K562 (cell line): ENCODE data around the gene DOCK4. TPM values are rescaled to one million over a fixed set of nuclear protein-coding genes. Genes with fewer than 3 reads are reported as not detected.

Experiments
- ATAC-seq: fragments of 200-7000 bp; cut with Tn5 transposase; 3 replicates; pipeline ENCODE4 v1.9.1; 2020; ENCODE audit warnings: moderate library complexity
- BruUV-seq: library from RNA; stranded (reverse); fragments of 400-500 nt; replicated peaks from 2 replicates; lab custom pipeline; 2021; lab: Mats Ljungman, UMichigan
- CTCF ChIA-PET: fragments of 300-600 bp; formaldehyde crosslinking; extraction: SDS; loops from one replicate; lab custom pipeline; 2021; ENCODE audit warnings: low intra/inter-chr PET ratio; lab: Yijun Ruan, JAX
- POLR2A ChIA-PET: fragments of 300-600, 350-650 bp; sonication (Branson Sonifier 250); formaldehyde crosslinking; extraction: SDS; loops from one replicate; lab custom pipeline; 2021; ENCODE audit warnings: antibody characterized with exemption, inconsistent platforms; lab: Yijun Ruan, JAX
- DNase-seq, 4 experiments: peaks; one replicate each; pipeline versions ENCODE4 v3.0.0 to v3.0.0-alpha.2; 2011 to 2018; ENCODE audit warnings: low spot score in 3 of 4, mixed read lengths in 3 of 4; ENCODE audit errors: extremely low read depth in 1 of 4
- FAIRE-seq: peaks from 2 replicates; lab custom pipeline; 2011; peaks lifted over from hg19 to GRCh38; lab: Jason Lieb, UNC
- H2AFZ ChIP-seq: 2 replicates; pipeline ENCODE4 v1.6.0; 2011; ENCODE audit warnings: low read depth, low read length, control low read depth, inconsistent platforms
- H3K27ac ChIP-seq: fragments of 200-600 bp; 3 replicates; pipeline ENCODE4 v1.8.0; 2011; ENCODE audit warnings: low read depth, mild to moderate bottlenecking, control low read depth, inconsistent platforms, low read length, moderate library complexity, mixed read lengths; ENCODE audit errors: extremely low read depth
- H3K27me3 ChIP-seq, 2 experiments: fragments of 300-600 bp in 1 of 2; 2 replicates in 1 of 2; 3 replicates in 1 of 2; pipeline versions ENCODE4 v1.6.0 to v1.8.0; 2011; ENCODE audit warnings: inconsistent platforms in 2 of 2, low read length in 2 of 2, mild to moderate bottlenecking in 1 of 2, mixed read lengths in 1 of 2, moderate library complexity in 1 of 2; ENCODE audit not compliant: control insufficient read depth in 2 of 2, insufficient read depth in 2 of 2
- H3K36me3 ChIP-seq: fragments of 300-600 bp; 3 replicates; pipeline ENCODE4 v1.8.0; 2011; ENCODE audit warnings: mild to moderate bottlenecking, low read length, inconsistent platforms; ENCODE audit not compliant: control insufficient read depth, insufficient read depth
- H3K4me1 ChIP-seq, 2 experiments: fragments of 200-600 bp in 1 of 2; replicated peaks in 1 of 2; 2 replicates in 1 of 2; 3 replicates in 1 of 2; pipeline versions ENCODE4 v1.5.1 to v1.8.0; 2011; ENCODE audit warnings: inconsistent platforms in 2 of 2, low read length in 2 of 2, mild to moderate bottlenecking in 1 of 2, mixed read lengths in 1 of 2, moderate library complexity in 1 of 2; ENCODE audit not compliant: control insufficient read depth in 2 of 2, insufficient read depth in 2 of 2
- H3K4me2 ChIP-seq: 2 replicates; pipeline ENCODE4 v1.6.1; 2011; ENCODE audit warnings: low read length, control low read depth, inconsistent platforms, mixed read lengths; ENCODE audit not compliant: insufficient read depth
- H3K4me3 ChIP-seq: fragments of 200-600 bp; sonication (generic), shearing (Covaris generic); 2 replicates; pipeline ENCODE4 v1.5.1; 2016; ENCODE audit warnings: control low read depth, inconsistent platforms
- H3K79me2 ChIP-seq: fragments of 200-600 bp; 3 replicates; pipeline ENCODE4 v1.8.0; 2011; ENCODE audit warnings: low read length, inconsistent platforms; ENCODE audit not compliant: control insufficient read depth, insufficient read depth
- H3K9ac ChIP-seq, 2 experiments: 2 replicates each; pipeline versions ENCODE4 v1.6.0 to v1.6.1; 2011; ENCODE audit warnings: low read depth in 2 of 2, low read length in 2 of 2, control low read depth in 1 of 2, inconsistent platforms in 1 of 2, mild to moderate bottlenecking in 1 of 2, mixed read lengths in 1 of 2; ENCODE audit not compliant: insufficient read depth in 1 of 2
- H3K9me1 ChIP-seq: one replicate; pipeline ENCODE4 v1.6.0; 2011; ENCODE audit warnings: inconsistent platforms, mild to moderate bottlenecking, low read length, moderate library complexity; ENCODE audit not compliant: control insufficient read depth, insufficient read depth
- H3K9me3 ChIP-seq: replicated peaks from 2 replicates; pipeline ENCODE4 v1.5.1; 2011; ENCODE audit warnings: low read depth, low read length, inconsistent platforms; ENCODE audit not compliant: control insufficient read depth, insufficient read depth
- H4K20me1 ChIP-seq: replicated peaks from 2 replicates; pipeline ENCODE4 v1.6.1; 2011; ENCODE audit warnings: low read length, inconsistent platforms, mixed read lengths; ENCODE audit not compliant: control insufficient read depth, insufficient read depth
- BRCA1 ChIP-seq, 2 experiments: fragments of 450-650 bp in 1 of 2; sonication (generic) in 1 of 2; formaldehyde crosslinking in 1 of 2; IDR thresholded peaks; 2 replicates each; pipeline versions ENCODE4 v1.5.0 to v1.6.1; 2017 to 2020; ENCODE audit warnings: mild to moderate bottlenecking in 1 of 2, missing genetic modification reagents in 1 of 2
- FUS ChIP-seq: fragments of 200-400 bp; formaldehyde crosslinking; optimal IDR thresholded peaks from 2 replicates; pipeline ENCODE3; 2017; ENCODE audit warnings: low read depth, low read length
- HEY1 ChIP-seq: fragments of 250-450 bp; sonication (Bioruptor Pico); IDR thresholded peaks from 2 replicates; pipeline ENCODE4 v1.5.0; 2020; ENCODE audit warnings: mild to moderate bottlenecking, moderate library complexity, borderline replicate concordance
- OTX1 ChIP-seq: fragments of 450-650 bp; formaldehyde crosslinking; IDR thresholded peaks from 2 replicates; pipeline ENCODE4 v1.4.0; 2022; ENCODE audit warnings: mild to moderate bottlenecking
- whole genome bisulfite sequencing: fragments of 100-300 bp; shearing (Covaris generic); methylation state at CpG from one replicate; pipeline ENCODE4 v1.1.6; 2016; ENCODE audit warnings: low coverage, mixed read lengths; ENCODE audit not compliant: insufficient coverage; ENCODE audit errors: missing lambda C conversion rate; 5-methylcytosine and 5-hydroxymethylcytosine counted together
- in situ Hi-C: fragments of 300-500 bp; cut with MboI; formaldehyde crosslinking; loops from 4 replicates; pipeline ENCODE4 v1.15.0; 2018; ENCODE audit warnings: inconsistent platforms, mixed read lengths
- intact Hi-C: fragments of 100-400 bp; cut with micrococcal nuclease; formaldehyde crosslinking; loops from 2 replicates; pipeline ENCODE4 v1.14.2; 2022
- polyA plus RNA-seq, 8 experiments: library from polyadenylated mRNA; depleted of rRNA in 4 of 8; stranded (reverse) in 5 of 8; unstranded in 3 of 8; fragments of >200 nt; fragmentation: Nextera tagmentation in 2 of 8; fragmentation: Illumina TruSeq in 1 of 8; extraction: Ambion mirVana in 2 of 8; extraction: Trizol in 1 of 8; gene quantifications; 2 replicates each; pipeline versions ENCODE4 v1.2.1 to v1.2.3, GENCODE V29; 2011 to 2014; ENCODE audit warnings: inconsistent platforms in 1 of 8, missing spikeins in 1 of 8
- total RNA-seq, 7 experiments: library from RNA; depleted of rRNA in 6 of 7; stranded (reverse); fragments of >200 nt in 6 of 7; fragmentation: Illumina TruSeq in 2 of 7; extraction: Trizol in 2 of 7; gene quantifications; 2 replicates each; pipeline versions ENCODE4 v1.2.1 to v1.2.3, GENCODE V29; 2011 to 2021; ENCODE audit warnings: low replicate concordance in 1 of 7
- TF ChIP-seq, protein P1 (sequence below), 2 experiments: fragments of 450-650 bp in 1 of 2; IDR thresholded peaks; 2 replicates each; pipeline ENCODE4 v1.6.1; 2011 to 2017; ENCODE audit warnings: low read depth in 2 of 2, antibody characterized with exemption in 1 of 2, borderline replicate concordance in 1 of 2, low read length in 1 of 2, mild to moderate bottlenecking in 1 of 2, mixed read lengths in 1 of 2; ENCODE audit not compliant: control insufficient read depth in 1 of 2
- TF ChIP-seq, protein P2 (sequence below): fragments of 250-450 bp; sonication (Bioruptor Pico); IDR thresholded peaks from 2 replicates; pipeline ENCODE4 v1.8.0; 2022; ENCODE audit warnings: inconsistent platforms, mild to moderate bottlenecking, moderate library complexity, borderline replicate concordance

DOCK4 gene
- total and polyA plus RNA-seq, 9 of the 15 experiments (the other 6 are each of a cell fraction or from before 2014, with no cell fraction given): 0.42 to 5.7 (median 2.3) TPM

DNA sequence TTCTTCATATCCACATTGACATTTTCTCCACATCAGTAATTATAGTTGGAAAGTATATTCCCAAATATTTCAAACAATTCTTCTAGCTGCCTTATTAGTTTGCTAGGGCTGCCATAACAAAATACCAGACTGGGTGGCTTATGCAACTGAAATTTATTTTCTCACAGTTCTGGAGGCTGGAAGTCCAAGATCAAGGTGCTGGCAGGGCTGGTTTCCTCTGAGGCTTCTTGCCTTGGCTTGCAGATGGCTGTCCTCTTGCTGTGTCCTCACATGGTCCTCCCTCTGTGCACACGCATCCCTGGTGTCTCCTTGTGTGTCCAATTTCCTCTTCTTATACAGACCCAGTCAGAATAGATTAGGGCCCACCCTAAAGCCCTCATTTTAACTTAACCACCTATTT lies 34.5 kb downstream of the DOCK4 start (continued):
- TF ChIP-seq, protein P1, sequence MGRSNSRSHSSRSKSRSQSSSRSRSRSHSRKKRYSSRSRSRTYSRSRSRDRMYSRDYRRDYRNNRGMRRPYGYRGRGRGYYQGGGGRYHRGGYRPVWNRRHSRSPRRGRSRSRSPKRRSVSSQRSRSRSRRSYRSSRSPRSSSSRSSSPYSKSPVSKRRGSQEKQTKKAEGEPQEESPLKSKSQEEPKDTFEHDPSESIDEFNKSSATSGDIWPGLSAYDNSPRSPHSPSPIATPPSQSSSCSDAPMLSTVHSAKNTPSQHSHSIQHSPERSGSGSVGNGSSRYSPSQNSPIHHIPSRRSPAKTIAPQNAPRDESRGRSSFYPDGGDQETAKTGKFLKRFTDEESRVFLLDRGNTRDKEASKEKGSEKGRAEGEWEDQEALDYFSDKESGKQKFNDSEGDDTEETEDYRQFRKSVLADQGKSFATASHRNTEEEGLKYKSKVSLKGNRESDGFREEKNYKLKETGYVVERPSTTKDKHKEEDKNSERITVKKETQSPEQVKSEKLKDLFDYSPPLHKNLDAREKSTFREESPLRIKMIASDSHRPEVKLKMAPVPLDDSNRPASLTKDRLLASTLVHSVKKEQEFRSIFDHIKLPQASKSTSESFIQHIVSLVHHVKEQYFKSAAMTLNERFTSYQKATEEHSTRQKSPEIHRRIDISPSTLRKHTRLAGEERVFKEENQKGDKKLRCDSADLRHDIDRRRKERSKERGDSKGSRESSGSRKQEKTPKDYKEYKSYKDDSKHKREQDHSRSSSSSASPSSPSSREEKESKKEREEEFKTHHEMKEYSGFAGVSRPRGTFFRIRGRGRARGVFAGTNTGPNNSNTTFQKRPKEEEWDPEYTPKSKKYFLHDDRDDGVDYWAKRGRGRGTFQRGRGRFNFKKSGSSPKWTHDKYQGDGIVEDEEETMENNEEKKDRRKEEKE (IDR thresholded peaks at IDR 0.05; ENCODE audit: borderline replicate concordance in 1 of 2, control insufficient read depth in 1 of 2, low read depth in 2 of 2, low read length in 1 of 2): no peak
- TF ChIP-seq FUS (no peak), OTX1 (no peak), BRCA1 (IDR thresholded peaks at IDR 0.05) (no peak), BRCA1 (CRISPR knock-in tag; IDR thresholded peaks at IDR 0.05) (no peak)
- TF ChIP-seq, all 486 proteins: peak for 0

DNA sequence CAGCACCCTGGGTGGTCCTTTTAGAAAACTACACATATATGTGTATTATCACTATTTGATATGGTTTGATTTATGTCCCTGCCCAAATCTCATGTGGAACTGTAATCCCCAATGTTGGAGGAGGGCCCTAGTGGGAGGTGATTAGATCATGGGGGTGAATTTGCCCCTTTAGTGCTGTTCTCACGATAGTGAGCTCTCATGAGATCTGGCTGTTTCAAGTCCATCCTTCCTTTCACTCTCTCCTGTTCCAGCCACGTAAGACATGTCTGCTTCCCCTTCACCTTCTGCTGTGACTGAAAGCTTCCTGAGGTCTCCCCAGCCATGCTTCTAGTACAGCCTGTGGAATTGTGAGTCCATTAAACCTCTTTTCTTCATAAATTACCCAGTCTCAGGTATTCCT lies 37.3 kb downstream of the DOCK4 start:
- no TSS peak for BruUV-seq
- Histone ChIP-seq H3K36me3 (no peaks in the 10 kb centered on the region), H3K9me1 (no peaks in the 10 kb centered on the region)
- ChIA-PET POLR2A (no interaction called here), CTCF (no interaction called here)
- TF ChIP-seq, protein P2, sequence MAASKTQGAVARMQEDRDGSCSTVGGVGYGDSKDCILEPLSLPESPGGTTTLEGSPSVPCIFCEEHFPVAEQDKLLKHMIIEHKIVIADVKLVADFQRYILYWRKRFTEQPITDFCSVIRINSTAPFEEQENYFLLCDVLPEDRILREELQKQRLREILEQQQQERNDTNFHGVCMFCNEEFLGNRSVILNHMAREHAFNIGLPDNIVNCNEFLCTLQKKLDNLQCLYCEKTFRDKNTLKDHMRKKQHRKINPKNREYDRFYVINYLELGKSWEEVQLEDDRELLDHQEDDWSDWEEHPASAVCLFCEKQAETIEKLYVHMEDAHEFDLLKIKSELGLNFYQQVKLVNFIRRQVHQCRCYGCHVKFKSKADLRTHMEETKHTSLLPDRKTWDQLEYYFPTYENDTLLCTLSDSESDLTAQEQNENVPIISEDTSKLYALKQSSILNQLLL (CRISPR knock-in tag): peak; percentile 56
- TF ChIP-seq HEY1: no peak
- TF ChIP-seq, all 486 proteins: peak for 1
- Histone ChIP-seq H3K4me3 (no peak overlapping the region), H2AFZ (no peak overlapping the region), H4K20me1 (no peaks in the 10 kb centered on the region), H3K4me1 (no peaks in the 10 kb centered on the region), H3K79me2 (no peaks in the 10 kb centered on the region), H3K27ac (no peak overlapping the region), H3K9ac (no peak overlapping the region), H3K27me3 (peaks cover 11 to 18% of the 10 kb centered on the region in 2 experiments; a peak in 4 of 5 replicates), H3K4me2 (no peak overlapping the region), H3K9me3 (no peaks in the 10 kb centered on the region)
- in situ Hi-C loops (no loop called here), intact Hi-C loops (no loop called here)
- WGBS: 0% methylated on average over 2 of the region's 2 CpGs
- ATAC-seq (no peak), DNase-seq (no peak), FAIRE-seq (no peak)
